OCI-LY7 (cell line): ENCODE measurements around the gene COQ10A.

Source experiments
- CTCF ChIP-seq: fragments of 200-600 bp; sonication (generic); conservative IDR thresholded peaks from 2 replicates; pipeline ENCODE4 v1.5.1; 2014; ENCODE audit warnings: mild to moderate bottlenecking, antibody characterized with exemption, low read length, moderate library complexity, mixed read lengths
- EZH2phosphoT487 ChIP-seq: fragments of 200-600 bp; sonication (generic); IDR thresholded peaks from 2 replicates; pipeline ENCODE4 v1.6.1; 2018; ENCODE audit warnings: low read depth, borderline replicate concordance, mild to moderate bottlenecking, mixed run types, antibody characterized with exemption, low read length, moderate library complexity, mixed read lengths

- TF ChIP-seq CTCF (peak; percentile 63), EZH2phosphoT487 (no peak)
These were observed 50.9 kb downstream of the COQ10A start for GRCh38 chr12:56317675-56318074.
